Measurements from ENCODE around the gene SPATS2. TPM values are rescaled to one million over a fixed set of nuclear protein-coding genes. Genes with fewer than 3 reads are reported as not detected.
"Not testable (repeated sequence)": the region's sequence is repeated elsewhere in the genome, so short reads cannot be mapped to it uniquely, and the experiment has no call there.

SPATS2 gene
- total RNA-seq, 1 donor from 2014 or later = 13.8 TPM

- no peaks in the 10 kb centered on the region for H3K27me3 ChIP-seq
- no peak overlapping the region for H3K27ac ChIP-seq
- no peak for DNase-seq (ENCODE audit: low spot score in 2 of 2)
- H3K9me3 ChIP-seq = no peaks in the 10 kb centered on the region
- H3K4me1 ChIP-seq = no peaks in the 10 kb centered on the region
- H3K4me3 ChIP-seq = no peak overlapping the region
- H3K36me3 ChIP-seq = peaks cover 2 to 11% of the 10 kb centered on the region in 2 donors
- no peak for TF ChIP-seq CTCF (IDR thresholded peaks at IDR 0.05)
- intact Hi-C loops (cut with DNase I) = no loop called here
Observed at GRCh38 chr12:49502590-49502989, 135.3 kb downstream of the SPATS2 start.

GRCh38 chr12:49503674-49504180, 136.5 kb downstream of the SPATS2 start:
- Histone ChIP-seq H3K27me3 (no peaks in the 10 kb centered on the region), H3K4me3 (no peak overlapping the region), H3K36me3 (peaks cover 1 to 11% of the 10 kb centered on the region in 2 donors), H3K27ac (no peak overlapping the region), H3K4me1 (no peaks in the 10 kb centered on the region), H3K9me3 (no peaks in the 10 kb centered on the region)
- no peak for TF ChIP-seq CTCF (IDR thresholded peaks at IDR 0.05)
- no peak for DNase-seq (ENCODE audit: low spot score in 2 of 2)
- intact Hi-C loops (cut with DNase I) = no loop called here

GRCh38 chr12:49505672-49506071, 138.4 kb downstream of the SPATS2 start:
- TF ChIP-seq CTCF (IDR thresholded peaks at IDR 0.05) = no peak
- intact Hi-C loops (cut with DNase I) = no loop called here
- peaks cover 0 to 6% of the 10 kb centered on the region in 2 donors for H3K36me3 ChIP-seq
- no peak overlapping the region for H3K27ac ChIP-seq
- no peaks in the 10 kb centered on the region for H3K9me3 ChIP-seq
- DNase-seq (ENCODE audit: low spot score in 2 of 2) = no peak
- H3K4me3 ChIP-seq = no peak overlapping the region
- H3K4me1 ChIP-seq = no peaks in the 10 kb centered on the region
- no peaks in the 10 kb centered on the region for H3K27me3 ChIP-seq

- DNase-seq (ENCODE audit: low spot score in 2 of 2) = no peak
- no peaks in the 10 kb centered on the region for H3K4me1 ChIP-seq
- no peaks in the 10 kb centered on the region for H3K27me3 ChIP-seq
- no peak overlapping the region for H3K4me3 ChIP-seq
- no peak overlapping the region for H3K27ac ChIP-seq
- no peak for TF ChIP-seq CTCF (IDR thresholded peaks at IDR 0.05)
- H3K9me3 ChIP-seq = no peaks in the 10 kb centered on the region
- intact Hi-C loops (cut with DNase I) = no loop called here
- H3K36me3 ChIP-seq = no peaks in the 10 kb centered on the region
Observed at GRCh38 chr12:49507139-49507538, 139.9 kb downstream of the SPATS2 start.

GRCh38 chr12:49509681-49510080, 142.4 kb downstream of the SPATS2 start:
- intact Hi-C loops (cut with DNase I) = loop anchor here (5.0 kb wide), 1 partner anchor 222 kb away; no protein-coding TSS in a partner anchor
- H3K27me3 ChIP-seq; H3K4me3 ChIP-seq; H3K4me1 ChIP-seq; DNase-seq (ENCODE audit: low spot score in 2 of 2); H3K27ac ChIP-seq; H3K36me3 ChIP-seq; H3K9me3 ChIP-seq: not testable (repeated sequence)

- H3K9me3 ChIP-seq = no peaks in the 10 kb centered on the region
- no peaks in the 10 kb centered on the region for H3K4me1 ChIP-seq
- no peak for TF ChIP-seq CTCF (IDR thresholded peaks at IDR 0.05)
- intact Hi-C loops (cut with DNase I) = loop anchor here (5.0 kb wide), 1 partner anchor 224 kb away; no protein-coding TSS in a partner anchor
- no peaks in the 10 kb centered on the region for H3K27me3 ChIP-seq
- DNase-seq (ENCODE audit: low spot score in 2 of 2) = no peak
- no peak overlapping the region for H3K4me3 ChIP-seq
- H3K36me3 ChIP-seq = no peaks in the 10 kb centered on the region
- H3K27ac ChIP-seq = no peak overlapping the region
Observed at GRCh38 chr12:49511410-49511809, 144.1 kb downstream of the SPATS2 start.
